Thoracic aorta endothelial cell (primary cell): ENCODE results near the gene CKMT1B. TPM values are rescaled to one million over a fixed set of nuclear protein-coding genes. Genes with fewer than 3 reads are reported as not detected.

Experiments used
- small RNA-seq: library from RNA; depleted of rRNA; stranded (forward); fragments of <200 nt; gene quantifications from one replicate; pipeline ENCODE3, GENCODE V24; 2012
- total RNA-seq: library from RNA; depleted of rRNA; stranded (reverse); fragments of >200 nt; gene quantifications from 2 replicates; pipeline ENCODE4 v1.2.3, GENCODE V29; 2012

Gene CKMT1B
- not detected in 2 replicates for total RNA-seq

GRCh38 chr15:43593328-43594190, at the start of gene CKMT1B:
CKMT1B (plus strand) TSS chr15:43594027; CDS start chr15:43594219, 192 bp downstream.

GRCh38 chr15:43589778-43590466, 3.9 kb upstream of the CKMT1B start, which contains the start of gene PPIP5K1:
PPIP5K1 (minus strand) TSS chr15:43590208; CDS start chr15:43584504, 5,704 bp downstream.

GRCh38 chr15:43618700-43619099, 24.9 kb downstream of the CKMT1B start, which contains the start of gene STRC:
STRC (minus strand) TSS chr15:43618800; CDS start chr15:43618722, 78 bp downstream.

Small RNAs within 50 kb of the gene (small RNA-seq; reads per million reads assigned to genes)
- gene PDIA3P2 (not detected), gene RNU6-554P (not detected), gene RNU6-610P (not detected)

Other genes starting within 250 kb of the CKMT1B start
- 24.3 and 27.8 TPM in 2 replicates for gene ZSCAN29, start 223.0 kb upstream of the CKMT1B start, total RNA-seq
- 14.0 and 22.8 TPM in 2 replicates for gene TUBGCP4, start 222.9 kb upstream of the CKMT1B start, total RNA-seq
- gene TP53BP1, start 100.9 kb upstream of the CKMT1B start, total RNA-seq = 60.9 and 66.8 TPM in 2 replicates
- 2.3 and 2.4 TPM in 2 replicates for gene MAP1A, start 76.4 kb upstream of the CKMT1B start, total RNA-seq
- 27.3 and 32.3 TPM in 2 replicates for gene PPIP5K1, start 3.8 kb upstream of the CKMT1B start, total RNA-seq
- not detected in 2 replicates for gene STRC, start 24.8 kb downstream of the CKMT1B start, total RNA-seq
- 2.1 and 2.4 TPM in 2 replicates for gene CATSPER2, start 54.8 kb downstream of the CKMT1B start, total RNA-seq
- gene CKMT1A, start 99.8 kb downstream of the CKMT1B start, total RNA-seq = not detected in 2 replicates
- 313 and 329 TPM in 2 replicates for gene PDIA3, start 152.4 kb downstream of the CKMT1B start, total RNA-seq
- 0.53 and 2.0 TPM in 2 replicates for gene ELL3, start 182.9 kb downstream of the CKMT1B start, total RNA-seq
- 238 and 257 TPM in 2 replicates for gene SERF2, start 198.3 kb downstream of the CKMT1B start, total RNA-seq
- gene SERINC4, start 206.2 kb downstream of the CKMT1B start, total RNA-seq = not detected in 2 replicates
- gene HYPK, start 206.6 kb downstream of the CKMT1B start, total RNA-seq = 8.8 and 11.0 TPM in 2 replicates
- 28.4 and 32.7 TPM in 2 replicates for gene MFAP1, start 230.7 kb downstream of the CKMT1B start, total RNA-seq
- 26.7 and 42.7 TPM in 2 replicates for gene WDR76, start 233.0 kb downstream of the CKMT1B start, total RNA-seq